HFFc6 (cell line): Measurements from ENCODE around the gene KRTAP5-4. TPM values are rescaled to one million over a fixed set of nuclear protein-coding genes. Genes with fewer than 3 reads are reported as not detected.

Experiments used
- DNase-seq: peaks from one replicate; pipeline ENCODE4 v3.0.0-alpha.2; 2018
- H3K27ac Mint-ChIP-seq: 2 replicates; pipeline ENCODE4 v1.8.0; 2020; ENCODE audit warnings: mild to moderate bottlenecking, mixed read lengths
- H3K27me3 Mint-ChIP-seq: 2 replicates; pipeline ENCODE4 v1.8.0; 2021; ENCODE audit warnings: mild to moderate bottlenecking, moderate library complexity, mixed read lengths; ENCODE audit not compliant: insufficient read depth
- H3K36me3 Mint-ChIP-seq: 2 replicates; pipeline ENCODE4 v1.8.0; 2021; ENCODE audit warnings: low read depth, mixed read lengths
- H3K4me1 Mint-ChIP-seq: 2 replicates; pipeline ENCODE4 v1.8.0; 2020; ENCODE audit warnings: low read depth, mixed read lengths
- H3K4me3 Mint-ChIP-seq: 2 replicates; pipeline ENCODE4 v1.8.0; 2020; ENCODE audit warnings: mild to moderate bottlenecking, moderate library complexity, mixed read lengths
- H3K9me3 Mint-ChIP-seq: 2 replicates; pipeline ENCODE4 v1.8.0; 2020; ENCODE audit warnings: mild to moderate bottlenecking, mixed read lengths
- CTCF ChIP-seq: fragments of 200-600 bp; sonication (generic); IDR thresholded peaks from 2 replicates; pipeline ENCODE4 v1.5.0; 2021; ENCODE audit warnings: antibody characterized with exemption, mild to moderate bottlenecking
- total RNA-seq, 6 experiments: library from RNA; stranded (reverse); fragmentation: NEBNext Ultra II Directional; extraction: Animal tissue kit (Norgen Biotek cat#: 25700); gene quantifications; 2 replicates in 1 of 6; 3 replicates in 5 of 6; pipeline ENCODE4 v1.2.3, GENCODE V29; 2021

KRTAP5-4 gene
- total RNA-seq, 6 experiments from 2014 or later, result not detected

GRCh38 chr11:1640076-1640946, 18.4 kb upstream of the KRTAP5-4 start:
- Mint-ChIP-seq H3K36me3 (no peaks in the 10 kb centered on the region), H3K9me3 (no peaks in the 10 kb centered on the region), H3K27me3 (peaks cover 38% of the 10 kb centered on the region), H3K27ac (no peak overlapping the region), H3K4me1 (no peaks in the 10 kb centered on the region), H3K4me3 (no peak overlapping the region)
- DNase-seq, result no peak
- TF ChIP-seq CTCF, result peak; percentile 93

- no peak for DNase-seq
- H3K4me3 Mint-ChIP-seq, result no peak overlapping the region
- H3K4me1 Mint-ChIP-seq, result no peaks in the 10 kb centered on the region
- H3K9me3 Mint-ChIP-seq, result no peaks in the 10 kb centered on the region
- H3K27ac Mint-ChIP-seq, result no peak overlapping the region
- H3K36me3 Mint-ChIP-seq, result no peaks in the 10 kb centered on the region
- peaks cover 36% of the 10 kb centered on the region for H3K27me3 Mint-ChIP-seq
- no peak for TF ChIP-seq CTCF
Observed at GRCh38 chr11:1639666-1640065, 17.7 kb upstream of the KRTAP5-4 start.

- no peak overlapping the region for H3K27ac Mint-ChIP-seq
- no peaks in the 10 kb centered on the region for H3K36me3 Mint-ChIP-seq
Observed at GRCh38 chr11:1639102-1639620, 17.2 kb upstream of the KRTAP5-4 start.

GRCh38 chr11:1638344-1638743, 16.4 kb upstream of the KRTAP5-4 start:
- Mint-ChIP-seq H3K9me3 (no peaks in the 10 kb centered on the region), H3K27me3 (peaks cover 39% of the 10 kb centered on the region), H3K4me1 (no peaks in the 10 kb centered on the region), H3K4me3 (no peak overlapping the region), H3K27ac (no peak overlapping the region), H3K36me3 (no peaks in the 10 kb centered on the region)
- TF ChIP-seq CTCF, result no peak
- DNase-seq, result no peak

More at GRCh38 chr11:1639102-1639620, 17.2 kb upstream of the KRTAP5-4 start:
- Mint-ChIP-seq H3K9me3 (no peaks in the 10 kb centered on the region), H3K4me1 (no peaks in the 10 kb centered on the region), H3K4me3 (no peak overlapping the region), H3K27me3 (peaks cover 35% of the 10 kb centered on the region)
- DNase-seq, result no peak
- TF ChIP-seq CTCF, result no peak

GRCh38 chr11:1637628-1638027, 15.7 kb upstream of the KRTAP5-4 start:
- Mint-ChIP-seq H3K36me3 (no peaks in the 10 kb centered on the region), H3K27me3 (peaks cover 46% of the 10 kb centered on the region), H3K9me3 (no peaks in the 10 kb centered on the region), H3K4me3 (no peak overlapping the region), H3K4me1 (no peaks in the 10 kb centered on the region), H3K27ac (no peak overlapping the region)
- DNase-seq, result no peak
- TF ChIP-seq CTCF, result no peak
